Measurements from ENCODE around the gene COMMD1.

- TF ChIP-seq POLR2A (IDR thresholded peaks at IDR 0.05), result no peak
- TF ChIP-seq CTCF (IDR thresholded peaks at IDR 0.05), result no peak
- TF ChIP-seq POLR2AphosphoS5 (IDR thresholded peaks at IDR 0.05), result no peak
- no peak for TF ChIP-seq EP300 (IDR thresholded peaks at IDR 0.05)
These were observed 89.1 kb downstream of the COMMD1 start for GRCh38 chr2:61994531-61994930.
